ENCODE measurements around the gene ZNF487.

ZNF487 gene

GRCh38 chr10:43524434-43525247, 87.7 kb downstream of the ZNF487 start:
- TF ChIP-seq CTCF (conservative IDR thresholded peaks at IDR 0.05; ENCODE audit: control insufficient read depth, insufficient read depth, low read depth, low read length), result no peak
- DNase-seq (ENCODE audit: low read depth), result no peak
- H3K4me3 ChIP-seq (ENCODE audit: control insufficient read depth, low read depth, low read length), result no peak overlapping the region
